GM19397 (cell line): ENCODE data around the gene TMEM138.
"Not testable (repeated sequence)": the region's sequence is repeated elsewhere in the genome, so short reads cannot be mapped to it uniquely, and the experiment has no call there.

Experiments
- ATAC-seq: cut with Tn5 transposase; IDR thresholded peaks from one replicate; pipeline ENCODE4 v1.9.1; 2021; ENCODE audit warnings: mild to moderate bottlenecking, moderate library complexity; ENCODE audit not compliant: unreplicated experiment

The TMEM138 gene

DNA sequence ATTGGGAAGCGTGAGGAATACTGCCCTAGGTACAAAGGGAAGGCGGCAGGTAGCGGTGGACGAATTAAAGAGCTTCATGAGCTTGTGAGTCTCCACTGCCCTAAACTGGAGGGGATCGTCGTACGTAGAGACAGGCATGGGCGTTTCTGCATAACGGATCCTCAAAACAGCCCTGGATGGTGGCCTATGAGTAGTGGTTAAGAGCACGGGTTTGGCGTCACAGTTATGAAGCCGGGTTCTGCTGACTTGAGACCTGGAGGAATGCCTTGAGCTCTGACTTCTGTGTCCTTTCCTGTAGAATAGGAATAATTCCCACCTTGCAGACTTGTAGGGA is 335 bp downstream of the TMEM138 start:
- no peak for ATAC-seq

DNA sequence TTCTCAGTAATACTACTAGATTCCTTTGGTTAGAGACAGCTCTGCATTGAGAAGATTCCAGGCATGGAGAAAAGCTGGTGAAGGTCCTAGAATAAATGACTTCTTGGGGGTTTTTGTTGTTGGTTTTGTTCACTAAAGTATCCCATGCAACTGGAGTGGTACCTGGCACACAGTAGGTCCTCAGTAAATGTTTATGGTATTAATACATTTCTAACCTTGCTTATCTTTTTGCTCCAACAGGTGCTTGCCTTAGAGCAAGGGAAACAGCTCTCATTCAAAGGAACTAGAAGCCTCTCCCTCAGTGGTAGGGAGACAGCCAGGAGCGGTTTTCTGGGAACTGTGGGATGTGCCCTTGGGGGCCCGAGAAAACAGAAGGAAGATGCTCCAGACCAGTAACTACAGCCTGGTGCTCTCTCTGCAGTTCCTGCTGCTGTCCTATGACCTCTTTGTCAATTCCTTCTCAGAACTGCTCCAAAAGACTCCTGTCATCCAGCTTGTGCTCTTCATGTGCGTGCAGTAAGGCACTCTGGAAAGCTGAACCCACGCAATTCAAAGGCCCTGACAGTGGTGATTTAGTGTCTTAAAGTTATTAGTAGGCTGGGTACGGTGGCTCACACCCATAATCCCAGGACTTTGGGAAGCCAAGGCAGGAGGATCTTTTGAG is 2.0 kb downstream of the TMEM138 start:
- ATAC-seq, result no peak

DNA sequence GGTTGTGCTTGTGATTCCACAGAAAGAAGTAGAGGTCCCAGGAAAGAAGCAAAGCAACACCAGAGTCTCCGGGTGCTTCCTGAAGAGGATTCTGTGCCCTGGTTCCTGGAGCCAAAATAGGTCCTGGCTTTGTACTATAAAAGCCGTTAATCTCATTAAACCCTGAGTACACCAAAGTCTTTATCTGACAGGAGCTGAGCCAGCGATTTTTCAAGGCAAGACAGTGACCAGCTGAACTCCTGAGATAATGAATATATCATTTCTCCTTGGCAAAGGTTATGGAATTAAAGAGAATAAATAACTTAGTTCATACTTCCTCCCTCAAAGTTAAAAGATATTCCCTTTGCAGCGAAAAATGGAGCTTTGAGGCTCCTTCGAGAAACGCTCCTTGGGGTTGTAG is 5.2 kb downstream of the TMEM138 start:
- ATAC-seq, result no peak

DNA sequence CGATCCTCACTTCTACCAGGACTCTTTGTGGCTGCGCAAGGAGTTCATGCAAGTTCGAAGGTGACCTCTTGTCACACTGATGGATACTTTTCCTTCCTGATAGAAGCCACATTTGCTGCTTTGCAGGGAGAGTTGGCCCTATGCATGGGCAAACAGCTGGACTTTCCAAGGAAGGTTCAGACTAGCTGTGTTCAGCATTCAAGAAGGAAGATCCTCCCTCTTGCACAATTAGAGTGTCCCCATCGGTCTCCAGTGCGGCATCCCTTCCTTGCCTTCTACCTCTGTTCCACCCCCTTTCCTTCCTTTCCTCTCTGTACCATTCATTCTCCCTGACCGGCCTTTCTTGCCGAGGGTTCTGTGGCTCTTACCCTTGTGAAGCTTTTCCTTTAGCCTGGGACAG is 6.5 kb downstream of the TMEM138 start:
- ATAC-seq, result no peak

- no peak for ATAC-seq
These were observed 7.5 kb downstream of the TMEM138 start for GRCh38 chr11:61369372-61370348.

DNA sequence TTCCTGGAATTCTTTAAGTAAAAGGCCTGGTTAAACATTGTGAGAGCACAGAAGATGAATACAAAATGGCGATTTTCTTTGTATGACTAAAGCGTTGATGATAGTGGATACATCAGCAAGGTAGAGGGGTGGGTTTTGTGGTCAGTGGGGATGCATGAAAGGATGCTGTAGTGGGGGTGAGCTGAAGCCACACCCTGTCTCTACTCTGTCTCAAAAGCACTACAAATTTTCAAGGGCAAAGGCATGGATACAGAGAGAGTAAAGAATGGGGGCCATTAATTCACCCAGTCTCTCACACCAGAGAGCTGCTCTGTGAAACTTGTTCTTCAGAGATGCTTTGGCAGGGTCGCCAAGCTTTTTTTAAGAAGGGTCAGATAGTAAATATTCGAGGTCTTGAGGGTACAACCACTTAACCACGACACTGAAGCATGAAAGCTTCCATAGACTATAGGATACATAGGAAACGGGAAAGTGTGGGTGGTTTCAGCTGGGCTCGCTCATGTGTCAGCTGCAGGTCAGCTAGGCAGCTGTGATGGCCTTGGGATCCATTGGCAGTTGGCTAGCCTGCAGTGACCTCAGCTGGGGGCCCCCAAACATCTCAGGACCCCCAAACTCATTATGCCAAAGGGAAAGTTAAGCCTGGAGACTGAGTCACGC is 8.3 kb downstream of the TMEM138 start:
- ATAC-seq, result no peak

GRCh38 chr11:61372659-61373420 is 10.7 kb downstream of the TMEM138 start:
- no peak for ATAC-seq

GRCh38 chr11:61375761-61376108 is 13.6 kb downstream of the TMEM138 start:
- ATAC-seq, result no peak

DNA sequence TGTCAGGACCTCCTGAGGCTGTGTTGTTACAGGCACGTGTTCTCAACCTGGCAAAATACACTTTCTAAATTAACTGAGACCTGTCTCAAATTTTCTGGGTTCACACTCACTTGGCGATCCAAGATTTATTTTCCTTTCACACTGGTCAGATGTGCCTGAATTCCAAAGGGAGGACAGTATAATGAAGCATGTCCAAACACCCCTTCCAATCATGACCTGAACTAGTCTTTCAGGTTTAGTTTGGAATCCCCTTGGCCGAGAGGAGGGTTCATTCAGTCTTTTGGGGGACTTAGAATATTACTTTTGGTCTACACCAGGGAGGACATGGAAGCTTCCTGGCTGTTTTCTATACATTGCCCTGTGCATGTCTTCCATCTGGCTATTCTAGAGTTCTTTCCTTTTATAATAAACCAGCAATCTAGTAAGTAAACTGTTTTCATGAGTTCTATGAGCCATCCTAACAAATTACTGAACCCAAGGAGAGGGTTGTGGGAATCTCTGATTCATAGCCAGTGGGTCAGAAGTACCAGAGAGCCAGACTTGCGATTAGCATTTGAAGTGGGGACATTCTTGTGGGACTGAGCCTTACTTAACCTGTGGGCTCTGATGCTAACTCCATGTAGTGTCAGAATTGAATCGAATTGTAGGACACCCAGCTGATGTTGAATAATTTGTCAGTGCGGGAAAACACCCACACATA is 15.4 kb downstream of the TMEM138 start:
- ATAC-seq, result no peak

DNA sequence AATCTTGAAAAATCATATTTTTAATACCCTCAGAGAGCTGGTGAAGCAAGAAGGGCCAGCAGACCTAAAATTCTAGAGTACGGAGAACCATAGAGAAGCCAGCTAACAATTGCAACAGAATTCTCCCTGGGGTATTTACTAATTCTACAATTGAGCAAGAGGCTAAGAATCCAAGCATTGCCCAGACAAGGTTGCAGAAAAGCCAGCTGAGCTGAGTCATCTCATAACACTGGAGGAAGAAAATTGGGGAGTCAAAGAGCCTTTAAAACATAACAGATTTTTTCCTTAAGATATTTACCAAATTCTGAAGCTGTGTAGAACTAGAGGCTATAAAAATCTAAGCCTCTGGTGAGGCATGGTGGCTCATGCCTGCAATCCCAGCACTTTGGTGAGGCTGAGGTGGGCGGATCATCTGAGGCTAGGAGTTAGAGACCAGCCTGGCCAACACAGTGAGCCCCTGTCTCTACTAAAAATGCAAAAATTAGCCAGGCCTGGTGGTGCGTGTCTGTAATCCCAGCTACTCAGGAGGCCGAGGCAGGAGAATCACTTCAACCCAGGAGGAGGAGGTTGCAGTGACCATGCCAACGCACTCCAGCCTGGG is 16.6 kb downstream of the TMEM138 start:
- no peak for ATAC-seq

GRCh38 chr11:61380884-61381283 is 18.7 kb downstream of the TMEM138 start:
- no peak for ATAC-seq

GRCh38 chr11:61383859-61384258 is 21.7 kb downstream of the TMEM138 start:
- not testable (repeated sequence) for ATAC-seq

GRCh38 chr11:61384271-61385242 is 22.4 kb downstream of the TMEM138 start:
- no peak for ATAC-seq

DNA sequence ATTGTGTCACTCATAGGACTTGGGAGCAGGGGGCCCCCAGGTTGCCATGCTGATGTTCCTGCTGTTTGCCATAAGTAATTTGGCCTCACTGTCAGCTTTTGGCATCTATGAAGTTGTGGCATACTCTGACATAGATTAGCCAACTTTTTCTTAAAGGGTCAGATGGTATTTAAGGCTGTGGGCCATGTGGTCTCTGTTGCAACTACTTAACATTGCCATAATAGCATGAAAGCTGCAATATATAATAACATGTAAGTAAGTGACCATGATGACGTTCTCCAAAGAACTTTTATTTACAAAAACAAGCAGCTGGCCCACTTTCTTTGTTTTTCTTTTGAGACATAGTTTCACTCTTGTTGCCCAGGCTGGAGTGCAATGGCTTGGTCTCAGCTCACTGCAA is 28.0 kb downstream of the TMEM138 start:
- ATAC-seq, result no peak

DNA sequence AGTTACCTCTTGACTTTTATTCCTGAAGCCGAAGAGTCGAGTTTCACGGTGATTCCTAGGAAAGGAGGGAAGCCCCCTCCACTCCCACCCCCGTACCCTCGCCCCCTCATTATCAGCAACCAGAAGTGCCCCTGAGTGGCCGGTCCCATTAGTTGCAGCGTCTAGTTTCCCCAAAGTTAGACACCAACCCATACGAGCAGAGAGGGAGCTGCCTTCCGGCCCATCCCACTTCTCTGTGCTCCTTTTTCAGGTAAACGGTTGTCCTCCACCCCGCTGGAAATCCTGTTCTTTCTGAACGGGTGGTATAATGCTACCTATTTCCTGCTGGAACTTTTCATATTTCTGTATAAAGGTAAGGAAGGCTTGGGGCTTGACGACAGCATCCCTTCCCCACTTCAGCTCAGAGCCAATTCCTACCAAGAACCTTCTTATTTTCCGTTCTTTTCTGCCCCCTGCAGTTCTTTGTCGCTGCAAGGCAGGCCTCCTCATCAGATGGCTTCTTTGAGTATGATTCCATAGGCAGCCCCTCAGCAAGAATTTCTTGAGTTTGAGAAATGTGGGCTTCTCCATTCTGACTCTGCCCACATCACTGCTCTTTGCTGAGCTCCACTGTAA is 30.9 kb downstream of the TMEM138 start:
- no peak for ATAC-seq

DNA sequence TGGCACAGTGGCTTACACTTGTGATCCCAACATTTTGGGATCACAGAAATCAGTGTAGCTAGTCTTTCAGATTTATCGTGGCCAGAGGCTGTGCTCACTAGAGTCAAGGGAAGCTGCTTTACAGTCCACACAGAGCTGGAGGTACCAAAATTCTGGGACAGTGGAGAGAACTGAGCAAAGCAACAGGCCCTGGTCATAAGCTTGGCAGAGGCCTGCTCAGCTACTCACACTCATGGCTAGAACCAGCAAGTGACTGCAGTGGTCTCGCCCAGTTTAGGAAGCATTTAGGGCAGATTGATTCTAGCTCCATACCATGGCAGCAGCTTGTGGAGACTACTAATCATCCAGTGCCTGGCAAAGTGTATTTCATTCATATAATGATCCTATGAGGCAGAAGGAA is 39.0 kb downstream of the TMEM138 start:
- ATAC-seq, result no peak

- ATAC-seq, result no peak
These were observed 39.4 kb downstream of the TMEM138 start for GRCh38 chr11:61401573-61401972.

DNA sequence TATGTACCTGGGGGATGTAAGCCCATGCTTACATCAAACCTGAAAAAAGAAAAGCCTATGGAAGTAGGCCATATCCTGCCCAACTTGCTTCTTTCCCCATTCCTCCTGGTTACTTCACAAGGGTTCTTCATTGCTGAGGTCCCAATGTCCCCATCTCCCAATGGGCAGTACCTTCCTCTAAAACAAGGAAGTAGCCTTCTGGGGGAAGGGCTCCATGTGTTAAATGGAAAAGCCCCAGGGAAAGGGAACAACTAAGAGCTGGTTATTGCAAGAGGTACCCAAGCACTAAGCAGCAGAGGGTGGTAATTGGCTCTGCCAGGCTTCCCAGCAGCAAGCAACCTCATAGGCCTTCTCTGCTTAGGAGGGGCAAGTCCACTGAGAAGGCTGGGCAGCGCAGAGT is 41.5 kb downstream of the TMEM138 start:
- no peak for ATAC-seq

GRCh38 chr11:61404103-61404502 is 41.9 kb downstream of the TMEM138 start:
- no peak for ATAC-seq
